Activated CD4-positive, alpha-beta T cell treated with anti-CD3 and anti-CD28 coated beads, Interleukin-2, amount 10 ng/mL, durations not matched to agents 7 days and 5 days (primary cell): ENCODE data around the gene UPF3A. TPM values are rescaled to one million over a fixed set of nuclear protein-coding genes. Genes with fewer than 3 reads are reported as not detected.

Experiments
- CTCF ChIA-PET: fragments of 350-600 bp; sonication (Branson Sonifier 250); formaldehyde crosslinking; loops from one replicate; lab custom pipeline; 2021; ENCODE audit warnings: antibody characterized with exemption; lab: Charles Lee
- POLR2A ChIA-PET: fragments of 350-600 bp; sonication (Branson Sonifier 250); formaldehyde crosslinking; loops from one replicate; lab custom pipeline; 2021; ENCODE audit warnings: antibody characterized with exemption; lab: Charles Lee
- DNase-seq: peaks from one replicate; pipeline ENCODE4 v3.0.0-alpha.2; 2020
- H3K27ac Mint-ChIP-seq: one replicate; pipeline ENCODE4 v1.8.0; 2021; ENCODE audit warnings: mild to moderate bottlenecking, moderate library complexity, mixed read lengths
- H3K27me3 Mint-ChIP-seq: one replicate; pipeline ENCODE4 v1.8.0; 2021; ENCODE audit warnings: mixed read lengths
- H3K36me3 Mint-ChIP-seq: one replicate; pipeline ENCODE4 v1.8.0; 2021; ENCODE audit warnings: low read depth, mixed read lengths
- H3K4me1 Mint-ChIP-seq: one replicate; pipeline ENCODE4 v1.8.0; 2021; ENCODE audit warnings: mixed read lengths
- H3K4me3 Mint-ChIP-seq: one replicate; pipeline ENCODE4 v1.8.0; 2021; ENCODE audit warnings: mild to moderate bottlenecking, moderate library complexity, mixed read lengths
- H3K9me3 Mint-ChIP-seq: one replicate; pipeline ENCODE4 v1.8.0; 2021; ENCODE audit warnings: mixed read lengths
- total RNA-seq, 2 experiments: library from RNA; stranded (reverse); gene quantifications; one replicate each; pipeline ENCODE4 v1.2.3, GENCODE V29; 2021

The UPF3A gene
- total RNA-seq, 2 experiments from 2014 or later: 55.1 to 62.1 TPM

DNA sequence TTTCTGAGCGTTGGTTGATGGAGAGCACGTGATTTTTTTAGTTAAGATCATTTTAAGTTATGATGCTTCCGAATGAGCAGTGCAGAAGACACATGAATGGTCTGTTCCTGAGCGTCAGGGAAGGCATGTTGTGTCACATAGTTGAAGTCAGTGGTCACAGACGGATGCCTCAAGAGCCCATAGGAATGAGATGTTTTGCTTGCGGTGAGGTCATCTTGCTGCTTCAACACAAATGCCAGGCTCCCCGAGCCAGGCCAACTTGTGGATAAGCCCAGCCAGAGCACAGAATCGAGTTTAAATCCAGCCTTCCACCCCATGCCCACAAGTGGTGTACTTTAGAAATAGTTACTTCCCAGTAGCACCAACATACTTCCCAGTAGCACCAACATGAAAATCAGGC lies 5.4 kb downstream of the UPF3A start:
- Mint-ChIP-seq H3K9me3 (no peaks in the 10 kb centered on the region), H3K27ac (no peak overlapping the region), H3K4me3 (no peak overlapping the region), H3K4me1 (peaks cover 33% of the 10 kb centered on the region), H3K27me3 (no peaks in the 10 kb centered on the region), H3K36me3 (peaks cover 54% of the 10 kb centered on the region)
- POLR2A ChIA-PET: no interaction called here
- CTCF ChIA-PET: interaction anchor here (1.5 kb wide), 1 partner anchor 10 kb away, joined by 3 read pairs; no protein-coding TSS in a partner anchor
- no peak for DNase-seq

DNA sequence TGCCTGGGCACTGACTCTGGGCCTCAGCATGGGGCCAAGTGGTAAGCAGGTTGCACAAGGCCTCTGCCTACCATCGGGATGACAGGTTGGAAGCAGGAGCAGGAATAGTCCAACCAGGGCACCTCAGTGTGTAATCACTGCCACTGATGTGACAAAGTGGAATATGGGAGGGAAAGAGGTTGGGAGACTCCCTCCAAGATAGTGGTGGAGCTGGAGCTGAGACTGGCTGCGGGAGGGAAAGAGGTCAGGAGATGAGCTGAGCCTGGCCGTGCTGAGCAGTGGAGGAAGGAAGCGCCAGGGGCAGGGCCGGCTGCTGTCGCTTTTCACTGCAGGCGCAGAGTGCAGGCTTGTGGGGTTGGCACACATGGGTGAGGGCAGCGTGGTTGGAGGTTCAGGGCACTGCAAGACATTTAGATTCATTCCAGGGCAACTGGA lies 6.8 kb downstream of the UPF3A start:
- Mint-ChIP-seq H3K9me3 (no peaks in the 10 kb centered on the region), H3K27ac (no peak overlapping the region), H3K27me3 (no peaks in the 10 kb centered on the region), H3K4me3 (no peak overlapping the region), H3K4me1 (peaks cover 29% of the 10 kb centered on the region), H3K36me3 (peaks cover 67% of the 10 kb centered on the region)
- CTCF ChIA-PET: no interaction called here
- no peak for DNase-seq
- POLR2A ChIA-PET: no interaction called here

DNA sequence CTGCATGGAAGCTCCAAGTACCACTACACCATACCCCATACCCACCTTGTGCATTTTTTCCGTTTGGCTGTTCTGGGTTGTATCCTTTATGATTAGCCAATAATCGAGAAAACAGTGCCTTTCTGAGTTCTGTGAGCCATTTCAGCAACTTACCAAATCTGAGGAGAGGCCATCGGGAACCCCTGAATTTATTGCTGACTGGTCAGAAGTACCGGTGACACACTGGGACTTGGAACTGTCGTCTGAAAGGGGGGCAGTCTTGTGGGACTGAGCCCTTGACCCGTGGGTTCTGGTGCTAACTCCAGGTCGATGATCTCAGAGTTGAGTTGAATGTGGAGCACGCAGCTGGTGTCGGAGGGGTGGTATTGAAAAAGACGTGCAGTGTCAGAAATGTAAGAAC lies 15.0 kb downstream of the UPF3A start:
- Mint-ChIP-seq H3K36me3 (peaks cover 40% of the 10 kb centered on the region), H3K9me3 (no peaks in the 10 kb centered on the region), H3K27me3 (no peaks in the 10 kb centered on the region), H3K4me1 (peaks cover 2% of the 10 kb centered on the region), H3K27ac (no peak overlapping the region), H3K4me3 (no peak overlapping the region)
- DNase-seq: no peak
- POLR2A ChIA-PET: no interaction called here
- CTCF ChIA-PET: interaction anchor here (0.6 to 2.1 kb wide), 3 partner anchors 10 to 36 kb away, joined by 3 to 5 read pairs (median 4); no protein-coding TSS in a partner anchor

DNA sequence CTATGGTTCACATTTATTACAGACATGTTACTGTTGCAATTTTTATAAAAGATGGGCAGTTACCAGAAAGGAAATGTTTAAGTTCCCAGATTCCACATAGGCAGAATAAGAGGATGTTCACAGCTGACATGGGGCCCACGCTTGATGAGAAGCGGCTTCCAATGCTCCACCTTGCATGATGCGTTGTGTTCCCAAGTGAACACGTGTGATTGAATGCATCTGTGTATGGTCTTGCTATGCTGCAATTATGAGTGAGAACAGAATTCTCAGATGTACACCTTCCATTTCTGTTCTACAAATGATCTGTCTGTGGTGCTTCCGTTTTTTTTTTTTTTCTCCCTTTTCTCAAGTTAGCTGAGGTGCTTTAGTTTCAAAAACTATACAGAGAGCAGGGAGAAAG lies 15.5 kb downstream of the UPF3A start:
- H3K27me3 Mint-ChIP-seq: no peaks in the 10 kb centered on the region
- H3K9me3 Mint-ChIP-seq: no peaks in the 10 kb centered on the region
- ChIA-PET CTCF (no interaction called here), POLR2A (no interaction called here)
- peaks cover 2% of the 10 kb centered on the region for H3K4me1 Mint-ChIP-seq
- no peak overlapping the region for H3K27ac Mint-ChIP-seq
- DNase-seq: no peak
- H3K4me3 Mint-ChIP-seq: no peak overlapping the region
- peaks cover 41% of the 10 kb centered on the region for H3K36me3 Mint-ChIP-seq

DNA sequence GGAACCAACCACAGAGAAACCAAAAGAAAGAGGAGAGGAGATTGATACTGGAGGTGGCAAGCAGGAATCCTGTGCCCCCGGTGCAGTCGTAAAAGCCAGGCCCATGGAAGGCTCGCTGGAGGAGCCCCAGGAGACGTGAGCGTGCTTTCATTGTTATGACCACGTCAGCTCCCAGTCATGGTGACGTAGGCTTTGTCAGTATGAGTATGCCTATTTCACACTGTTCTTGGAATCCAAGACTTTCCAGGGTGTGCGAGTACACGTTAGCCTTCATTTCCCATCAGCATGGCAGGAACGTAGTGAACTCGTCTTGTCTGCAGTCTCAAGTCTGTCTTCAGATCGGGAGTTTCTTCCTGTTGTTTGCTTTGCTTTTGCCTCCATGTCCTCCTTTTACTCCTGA lies 17.5 kb downstream of the UPF3A start:
- Mint-ChIP-seq H3K9me3 (no peaks in the 10 kb centered on the region), H3K27ac (no peak overlapping the region), H3K4me1 (no peaks in the 10 kb centered on the region), H3K27me3 (no peaks in the 10 kb centered on the region), H3K36me3 (peaks cover 39% of the 10 kb centered on the region), H3K4me3 (no peak overlapping the region)
- no peak for DNase-seq
- POLR2A ChIA-PET: no interaction called here
- CTCF ChIA-PET: no interaction called here

DNA sequence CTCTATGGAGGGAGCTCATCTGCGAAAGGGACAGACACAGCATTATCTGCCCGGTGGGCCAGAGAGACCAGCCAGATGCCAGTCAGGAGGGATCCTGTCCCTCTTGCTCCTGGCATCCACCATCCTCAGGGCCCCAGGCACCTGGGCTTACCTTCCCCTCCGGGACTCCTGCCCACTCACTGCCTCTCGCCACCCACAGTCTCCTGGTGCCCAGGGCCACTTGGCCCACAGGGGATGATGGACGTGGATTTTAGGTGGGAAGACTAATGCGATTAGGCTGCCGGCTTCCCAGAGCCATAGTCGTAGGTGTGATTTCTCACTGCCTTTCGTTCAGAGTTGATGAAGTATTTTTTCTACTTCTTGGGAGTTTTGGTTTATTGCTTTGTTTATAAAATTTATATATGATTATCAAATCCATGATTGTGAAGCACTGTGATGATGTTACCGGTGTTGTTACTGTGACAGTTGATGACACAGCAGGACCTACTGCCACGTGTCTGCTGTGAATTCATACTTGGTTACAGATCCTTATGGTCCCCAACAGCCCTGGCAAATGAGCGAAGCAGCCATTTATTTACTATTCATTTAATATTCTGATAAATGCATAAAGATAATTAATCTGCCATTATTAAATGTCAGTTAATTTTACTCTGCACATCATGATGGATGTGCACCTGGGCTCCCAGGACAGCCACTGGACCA lies 18.4 kb downstream of the UPF3A start:
- POLR2A ChIA-PET: no interaction called here
- Mint-ChIP-seq H3K4me1 (no peaks in the 10 kb centered on the region), H3K4me3 (no peak overlapping the region), H3K9me3 (no peaks in the 10 kb centered on the region), H3K36me3 (peaks cover 37% of the 10 kb centered on the region), H3K27ac (no peak overlapping the region), H3K27me3 (no peaks in the 10 kb centered on the region)
- no peak for DNase-seq
- CTCF ChIA-PET: no interaction called here

DNA sequence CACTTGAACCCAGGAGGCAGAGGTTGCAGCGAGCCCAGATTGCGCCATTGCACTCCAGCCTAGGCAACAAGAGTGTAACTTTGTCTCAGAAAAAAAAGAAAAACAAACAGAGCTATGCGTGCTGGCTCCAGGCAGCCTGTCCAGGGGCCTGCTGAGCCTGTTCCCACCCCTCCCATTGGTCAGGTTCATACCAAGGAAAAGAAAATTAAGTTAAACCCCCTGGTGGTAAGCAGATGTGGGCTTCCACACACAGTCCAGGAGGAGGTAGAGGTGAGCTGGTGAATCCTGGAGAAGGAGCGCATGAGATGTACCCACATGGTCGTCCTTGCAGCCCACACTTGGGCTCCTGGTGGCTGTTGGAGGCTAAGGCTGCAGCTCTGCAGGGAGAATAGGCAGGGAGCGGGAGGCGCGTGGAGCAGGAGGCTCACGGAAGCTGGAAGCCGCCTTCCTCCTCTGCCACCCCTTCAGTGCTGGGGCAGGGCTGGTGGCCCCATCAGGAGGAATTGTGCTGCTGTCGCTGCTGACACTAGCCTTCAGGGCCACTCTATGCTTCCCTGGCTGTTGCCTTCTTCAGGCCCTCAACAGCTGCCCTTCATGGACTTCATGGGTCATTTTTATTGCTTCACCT lies 22.4 kb downstream of the UPF3A start:
- POLR2A ChIA-PET: no interaction called here

DNA sequence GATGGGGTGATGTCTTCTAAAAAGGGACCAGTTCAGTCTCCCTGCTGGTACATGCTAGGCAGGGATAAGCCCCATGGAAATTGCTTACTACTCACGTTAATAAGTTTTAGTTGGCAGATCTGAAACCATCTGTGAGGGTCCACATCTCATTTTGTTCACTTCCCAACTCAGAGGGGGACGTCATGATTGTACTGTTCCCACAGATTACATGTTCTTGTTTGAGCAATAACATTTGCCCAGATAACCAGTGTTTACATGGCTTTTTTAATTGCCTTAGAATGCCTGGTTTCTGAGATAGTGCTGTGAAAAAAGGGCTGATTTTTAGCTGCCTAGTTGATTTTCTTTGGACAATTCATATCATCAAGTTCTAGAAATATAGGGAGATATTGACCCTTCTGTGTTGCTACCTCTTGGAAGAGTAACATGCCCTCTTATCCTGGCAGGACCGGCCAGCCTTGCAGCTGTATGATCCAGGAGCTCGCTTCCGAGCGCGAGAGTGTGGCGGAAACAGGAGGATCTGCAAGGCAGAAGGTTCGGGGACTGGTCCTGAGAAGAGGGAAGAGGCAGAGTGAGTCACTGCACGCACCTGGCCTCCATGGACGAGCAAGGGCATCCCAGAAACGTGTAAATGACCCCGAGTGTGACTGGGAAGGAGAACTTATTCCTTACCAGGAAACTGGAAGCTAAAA lies 23.1 kb downstream of the UPF3A start:
- POLR2A ChIA-PET: no interaction called here
- CTCF ChIA-PET: no interaction called here
- H3K36me3 Mint-ChIP-seq: peaks cover 26% of the 10 kb centered on the region

More for the DNA sequence above, 22.4 kb downstream of the UPF3A start:
- CTCF ChIA-PET: interaction anchor here (1.3 kb wide), 1 partner anchor 15 kb away, joined by 3 read pairs; no protein-coding TSS in a partner anchor
- peaks cover 32% of the 10 kb centered on the region for H3K36me3 Mint-ChIP-seq
- H3K4me1 Mint-ChIP-seq: no peaks in the 10 kb centered on the region
- H3K27ac Mint-ChIP-seq: no peak overlapping the region
- no peak overlapping the region for H3K4me3 Mint-ChIP-seq
- DNase-seq: no peak
- H3K27me3 Mint-ChIP-seq: no peaks in the 10 kb centered on the region
- no peaks in the 10 kb centered on the region for H3K9me3 Mint-ChIP-seq

DNA sequence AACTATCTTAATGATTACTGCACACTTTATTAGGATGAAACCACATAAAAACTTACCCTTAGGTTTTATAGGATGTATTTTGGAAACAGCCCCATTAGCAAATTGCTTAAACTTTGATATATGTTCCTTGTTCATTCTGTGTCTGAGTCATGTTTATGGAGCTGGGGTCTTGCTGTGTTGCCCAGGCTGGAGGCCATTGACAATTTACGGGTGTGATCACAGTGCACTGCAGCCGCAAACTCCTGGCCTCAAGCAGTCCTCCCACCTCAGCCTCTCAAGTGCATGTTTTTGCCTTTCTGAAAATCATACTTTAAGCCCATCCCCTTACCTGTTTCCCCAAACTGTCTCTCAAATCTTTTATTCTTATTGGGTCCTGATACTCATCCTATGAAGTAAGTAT lies 27.7 kb downstream of the UPF3A start:
- CTCF ChIA-PET: interaction anchor here (0.9 to 1.1 kb wide), 2 partner anchors 14 to 29 kb away, joined by 3 to 5 read pairs; no protein-coding TSS in a partner anchor
- POLR2A ChIA-PET: no interaction called here
- H3K4me3 Mint-ChIP-seq: no peak overlapping the region
- no peak overlapping the region for H3K27ac Mint-ChIP-seq
- H3K9me3 Mint-ChIP-seq: no peaks in the 10 kb centered on the region
- H3K27me3 Mint-ChIP-seq: no peaks in the 10 kb centered on the region
- no peak for DNase-seq
- H3K36me3 Mint-ChIP-seq: peaks cover 8% of the 10 kb centered on the region
- peaks cover 12% of the 10 kb centered on the region for H3K4me1 Mint-ChIP-seq

More for the DNA sequence above, 23.1 kb downstream of the UPF3A start:
- no peak overlapping the region for H3K27ac Mint-ChIP-seq
- H3K27me3 Mint-ChIP-seq: no peaks in the 10 kb centered on the region
- H3K9me3 Mint-ChIP-seq: no peaks in the 10 kb centered on the region
- no peaks in the 10 kb centered on the region for H3K4me1 Mint-ChIP-seq
- DNase-seq: no peak
- H3K4me3 Mint-ChIP-seq: no peak overlapping the region

DNA sequence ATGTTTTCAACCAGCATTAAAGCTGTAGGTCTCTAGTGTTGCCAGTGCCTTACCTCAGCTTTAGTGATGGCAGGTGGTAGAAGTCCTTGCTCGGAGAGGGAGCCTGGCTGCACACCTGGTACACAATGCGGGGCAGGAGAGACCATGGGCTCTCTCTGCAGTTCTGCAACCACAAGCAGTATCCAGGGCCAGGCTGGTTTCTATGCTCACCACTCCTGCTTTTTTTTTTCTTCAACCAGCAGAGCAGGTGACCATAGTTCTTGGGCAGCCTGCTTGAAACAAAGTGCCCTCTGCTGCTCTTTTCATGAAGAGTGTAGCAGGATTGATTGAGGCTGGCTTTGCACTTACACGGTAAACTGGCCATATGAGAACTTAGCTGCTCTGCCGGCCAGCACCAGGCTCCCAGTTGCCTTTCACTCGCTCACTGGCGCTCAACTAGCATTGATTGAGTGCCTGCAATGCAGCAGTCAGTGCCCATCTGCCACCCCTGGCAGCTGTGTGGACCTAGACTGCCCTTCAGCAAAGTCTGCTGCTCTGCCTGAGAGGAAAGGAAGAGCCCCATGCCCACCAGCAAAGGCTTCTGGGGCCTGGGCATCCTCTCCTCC lies 28.5 kb downstream of the UPF3A start:
- H3K27ac Mint-ChIP-seq: no peak overlapping the region
- peaks cover 15% of the 10 kb centered on the region for H3K4me1 Mint-ChIP-seq
- ChIA-PET CTCF (interaction anchor here (0.9 to 1.1 kb wide), 3 partner anchors 14 to 29 kb away, joined by 3 to 5 read pairs (median 3); partner anchors contain the start of gene UPF3A), POLR2A (no interaction called here)
- no peak for DNase-seq
- no peak overlapping the region for H3K4me3 Mint-ChIP-seq
- peaks cover 10% of the 10 kb centered on the region for H3K36me3 Mint-ChIP-seq
- H3K9me3 Mint-ChIP-seq: no peaks in the 10 kb centered on the region
- H3K27me3 Mint-ChIP-seq: no peaks in the 10 kb centered on the region

DNA sequence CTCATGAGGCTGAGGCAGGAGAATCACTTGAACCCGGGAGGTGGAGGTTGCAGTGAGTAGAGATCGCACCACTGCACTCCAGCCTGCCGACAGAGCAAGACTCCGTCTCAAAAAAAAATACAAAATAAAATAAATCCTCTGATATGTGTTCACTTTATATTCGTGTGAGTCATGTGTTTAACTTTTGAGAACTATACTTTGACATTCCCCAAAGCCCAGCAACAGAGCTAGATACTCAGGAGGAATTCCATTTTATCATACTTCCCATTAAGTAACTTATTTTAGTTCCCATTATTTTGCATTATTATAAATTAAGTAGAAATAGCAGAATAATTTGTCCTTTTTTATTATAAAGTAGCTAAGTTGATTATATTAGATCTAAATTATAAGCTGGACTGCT lies 29.6 kb downstream of the UPF3A start:
- POLR2A ChIA-PET: interaction anchor here (0.6 kb wide), 1 partner anchor 43 kb away, joined by 3 read pairs; no protein-coding TSS in a partner anchor

DNA sequence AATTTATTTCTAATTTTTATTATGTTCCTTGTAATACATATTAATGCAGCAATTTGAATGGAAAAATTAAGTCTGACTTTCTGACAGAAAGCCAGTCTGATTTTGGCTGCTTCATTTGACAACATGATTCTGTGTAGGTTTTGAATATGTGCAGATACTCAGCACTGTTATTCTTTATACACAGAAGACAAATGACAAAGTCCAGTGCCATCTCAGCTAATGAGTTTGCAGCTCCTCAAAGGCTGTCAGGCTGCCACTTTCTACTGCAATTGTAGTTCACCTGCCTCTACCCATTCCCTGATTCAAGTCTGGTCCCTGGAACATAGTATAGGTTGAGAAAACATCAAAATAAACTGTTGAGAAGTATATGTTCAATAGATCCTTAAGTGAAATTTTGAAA lies 30.0 kb downstream of the UPF3A start:
- Mint-ChIP-seq H3K4me1 (peaks cover 22% of the 10 kb centered on the region), H3K9me3 (no peaks in the 10 kb centered on the region), H3K27me3 (no peaks in the 10 kb centered on the region), H3K27ac (no peak overlapping the region), H3K4me3 (no peak overlapping the region), H3K36me3 (peaks cover 17% of the 10 kb centered on the region)
- CTCF ChIA-PET: interaction anchor here (1.0 kb wide), 1 partner anchor 16 kb away, joined by 3 read pairs; no protein-coding TSS in a partner anchor
- POLR2A ChIA-PET: interaction anchor here (0.6 kb wide), 1 partner anchor 43 kb away, joined by 3 read pairs; no protein-coding TSS in a partner anchor
- DNase-seq: no peak

More for the DNA sequence above, 29.6 kb downstream of the UPF3A start:
- CTCF ChIA-PET: interaction anchor here (0.9 to 1.0 kb wide), 2 partner anchors 16 to 29 kb away, joined by 3 read pairs; partner anchors contain the start of gene UPF3A
- H3K27me3 Mint-ChIP-seq: no peaks in the 10 kb centered on the region
- no peak overlapping the region for H3K27ac Mint-ChIP-seq
- H3K9me3 Mint-ChIP-seq: no peaks in the 10 kb centered on the region
- H3K4me3 Mint-ChIP-seq: no peak overlapping the region
- no peak for DNase-seq
- peaks cover 17% of the 10 kb centered on the region for H3K36me3 Mint-ChIP-seq
- peaks cover 22% of the 10 kb centered on the region for H3K4me1 Mint-ChIP-seq
